HCT116 (cell line): ENCODE measurements around the gene AP4M1.

Experiments used
- ATF3 ChIP-seq: IDR thresholded peaks from 2 replicates; pipeline ENCODE4 v1.6.1; 2012
- CTCF ChIP-seq, 3 experiments: fragments of 200-600 bp in 1 of 3; sonication (generic) in 1 of 3; IDR thresholded peaks in 2 of 3; conservative IDR thresholded peaks in 1 of 3; 2 replicates each; pipeline ENCODE4 v1.5.1; 2012 to 2017; ENCODE audit warnings: low read depth in 2 of 3, low read length in 2 of 3, antibody characterized with exemption in 1 of 3, borderline replicate concordance in 1 of 3, control low read depth in 1 of 3, mild to moderate bottlenecking in 1 of 3, mixed read lengths in 1 of 3, mixed run types in 1 of 3, moderate library complexity in 1 of 3; ENCODE audit not compliant: insufficient read depth in 1 of 3
- EGR1 ChIP-seq: IDR thresholded peaks from 2 replicates; pipeline ENCODE4 v1.6.1; 2012; ENCODE audit warnings: low read depth
- EZH2 ChIP-seq: fragments of 200-600 bp; sonication (generic); IDR thresholded peaks from 2 replicates; pipeline ENCODE4 v1.6.1; 2017; ENCODE audit warnings: antibody characterized with exemption, mixed run types
- POLR2A ChIP-seq: IDR thresholded peaks from 2 replicates; pipeline ENCODE4 v1.7.0; 2011; ENCODE audit warnings: borderline replicate concordance; ENCODE audit not compliant: insufficient read depth, insufficient read length; ENCODE audit errors: extremely low read depth
- RAD21 ChIP-seq: IDR thresholded peaks from 2 replicates; pipeline ENCODE4 v1.6.1; 2012; ENCODE audit warnings: low read depth, mild to moderate bottlenecking
- REST ChIP-seq: IDR thresholded peaks from 2 replicates; pipeline ENCODE4 v1.6.1; 2012; ENCODE audit warnings: low read depth
- SP1 ChIP-seq: IDR thresholded peaks from 2 replicates; pipeline ENCODE4 v1.6.1; 2012; ENCODE audit warnings: low read depth
- TCF7L2 ChIP-seq: IDR thresholded peaks from 2 replicates; pipeline ENCODE4 v1.7.0; 2011; ENCODE audit warnings: borderline replicate concordance, inconsistent platforms; ENCODE audit not compliant: insufficient read depth, insufficient read length; ENCODE audit errors: extremely low read depth
- ZBTB33 ChIP-seq: IDR thresholded peaks from 2 replicates; pipeline ENCODE4 v1.6.1; 2011; ENCODE audit warnings: mild to moderate bottlenecking, low read length, moderate library complexity; ENCODE audit not compliant: insufficient replicate concordance; ENCODE audit errors: extremely low read depth

GRCh38 chr7:100098913-100099312 is 2.5 kb upstream of the AP4M1 start:
- TF ChIP-seq ZBTB33 (no peak), CTCF (IDR thresholded peaks at IDR 0.05 in 2 of 3, conservative IDR thresholded peaks at IDR 0.05 in 1 of 3; ENCODE audit: borderline replicate concordance in 1 of 3, insufficient read depth in 1 of 3, low read depth in 2 of 3, low read length in 2 of 3) (no peak), SP1 (no peak), TCF7L2 (no peak), RAD21 (no peak), REST (no peak), EZH2 (no peak), EGR1 (no peak), ATF3 (no peak), POLR2A (no peak)
